Measurements from ENCODE around the gene GREB1L.

- TF ChIP-seq, protein P1, sequence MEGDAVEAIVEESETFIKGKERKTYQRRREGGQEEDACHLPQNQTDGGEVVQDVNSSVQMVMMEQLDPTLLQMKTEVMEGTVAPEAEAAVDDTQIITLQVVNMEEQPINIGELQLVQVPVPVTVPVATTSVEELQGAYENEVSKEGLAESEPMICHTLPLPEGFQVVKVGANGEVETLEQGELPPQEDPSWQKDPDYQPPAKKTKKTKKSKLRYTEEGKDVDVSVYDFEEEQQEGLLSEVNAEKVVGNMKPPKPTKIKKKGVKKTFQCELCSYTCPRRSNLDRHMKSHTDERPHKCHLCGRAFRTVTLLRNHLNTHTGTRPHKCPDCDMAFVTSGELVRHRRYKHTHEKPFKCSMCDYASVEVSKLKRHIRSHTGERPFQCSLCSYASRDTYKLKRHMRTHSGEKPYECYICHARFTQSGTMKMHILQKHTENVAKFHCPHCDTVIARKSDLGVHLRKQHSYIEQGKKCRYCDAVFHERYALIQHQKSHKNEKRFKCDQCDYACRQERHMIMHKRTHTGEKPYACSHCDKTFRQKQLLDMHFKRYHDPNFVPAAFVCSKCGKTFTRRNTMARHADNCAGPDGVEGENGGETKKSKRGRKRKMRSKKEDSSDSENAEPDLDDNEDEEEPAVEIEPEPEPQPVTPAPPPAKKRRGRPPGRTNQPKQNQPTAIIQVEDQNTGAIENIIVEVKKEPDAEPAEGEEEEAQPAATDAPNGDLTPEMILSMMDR (IDR thresholded peaks at IDR 0.05; ENCODE audit: insufficient read depth, low read length): no peak
- no peak for TF ChIP-seq GABPA (IDR thresholded peaks at IDR 0.05; ENCODE audit: low read depth)
- TF ChIP-seq POLR2AphosphoS5 (IDR thresholded peaks at IDR 0.05; ENCODE audit: low read depth): no peak
Observed at GRCh38 chr18:21441670-21442069, 199.6 kb downstream of the GREB1L start.

All from HL-60 (cell line).